PC-3 (cell line): ENCODE data around the gene TMEM167B.

Experiments
- EZH2 ChIP-seq: fragments of 300-600 bp; sonication (generic); IDR thresholded peaks from one replicate; pipeline ENCODE4 v1.6.1; 2017; ENCODE audit warnings: antibody characterized with exemption, mild to moderate bottlenecking, low read length; ENCODE audit not compliant: unreplicated experiment
- EZH2phosphoT487 ChIP-seq: fragments of 300-600 bp; sonication (generic); IDR thresholded peaks from 2 replicates; pipeline ENCODE4 v1.6.1; 2018; ENCODE audit warnings: mild to moderate bottlenecking, antibody characterized with exemption, low read length, borderline replicate concordance
- TF ChIP-seq, protein P1 (sequence below): fragments of 300-600 bp; sonication (generic); conservative IDR thresholded peaks from 2 replicates; pipeline ENCODE4 v1.5.1; 2017; ENCODE audit warnings: antibody characterized with exemption, low read depth, mild to moderate bottlenecking, low read length

DNA sequence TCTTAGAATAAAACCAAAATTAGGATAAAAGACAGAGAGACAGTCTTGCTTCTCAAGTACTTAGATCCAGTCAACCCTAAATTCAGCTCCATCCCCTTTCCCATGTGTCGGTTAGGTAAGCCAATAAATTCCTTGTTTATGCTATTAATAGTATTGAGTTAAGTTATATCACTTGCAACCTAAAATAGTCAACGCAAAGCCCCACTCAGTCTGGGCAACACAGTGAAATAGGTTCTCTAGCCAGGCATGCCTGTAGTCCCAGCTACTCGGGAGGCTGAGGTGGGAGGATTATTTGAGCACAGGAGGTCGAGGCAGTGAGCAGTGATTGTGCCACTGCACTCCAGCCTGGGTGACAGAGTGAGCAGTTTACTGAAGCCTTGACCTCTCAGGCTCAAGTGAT is 29.4 kb upstream of the TMEM167B start:
- TF ChIP-seq, protein P1, sequence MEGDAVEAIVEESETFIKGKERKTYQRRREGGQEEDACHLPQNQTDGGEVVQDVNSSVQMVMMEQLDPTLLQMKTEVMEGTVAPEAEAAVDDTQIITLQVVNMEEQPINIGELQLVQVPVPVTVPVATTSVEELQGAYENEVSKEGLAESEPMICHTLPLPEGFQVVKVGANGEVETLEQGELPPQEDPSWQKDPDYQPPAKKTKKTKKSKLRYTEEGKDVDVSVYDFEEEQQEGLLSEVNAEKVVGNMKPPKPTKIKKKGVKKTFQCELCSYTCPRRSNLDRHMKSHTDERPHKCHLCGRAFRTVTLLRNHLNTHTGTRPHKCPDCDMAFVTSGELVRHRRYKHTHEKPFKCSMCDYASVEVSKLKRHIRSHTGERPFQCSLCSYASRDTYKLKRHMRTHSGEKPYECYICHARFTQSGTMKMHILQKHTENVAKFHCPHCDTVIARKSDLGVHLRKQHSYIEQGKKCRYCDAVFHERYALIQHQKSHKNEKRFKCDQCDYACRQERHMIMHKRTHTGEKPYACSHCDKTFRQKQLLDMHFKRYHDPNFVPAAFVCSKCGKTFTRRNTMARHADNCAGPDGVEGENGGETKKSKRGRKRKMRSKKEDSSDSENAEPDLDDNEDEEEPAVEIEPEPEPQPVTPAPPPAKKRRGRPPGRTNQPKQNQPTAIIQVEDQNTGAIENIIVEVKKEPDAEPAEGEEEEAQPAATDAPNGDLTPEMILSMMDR: no peak
- TF ChIP-seq EZH2: no peak
- TF ChIP-seq EZH2phosphoT487: no peak
